SH-SY5Y (cell line): ENCODE measurements around the gene PHACTR3.

ENCODE experiments used
- GATA2 ChIP-seq: IDR thresholded peaks from 2 replicates; pipeline ENCODE4 v1.6.1; 2011; ENCODE audit warnings: mild to moderate bottlenecking, low read depth, low read length
- GATA3 ChIP-seq: IDR thresholded peaks from 2 replicates; pipeline ENCODE4 v1.6.1; 2011; ENCODE audit warnings: low read depth, mild to moderate bottlenecking, low read length, moderate library complexity

DNA sequence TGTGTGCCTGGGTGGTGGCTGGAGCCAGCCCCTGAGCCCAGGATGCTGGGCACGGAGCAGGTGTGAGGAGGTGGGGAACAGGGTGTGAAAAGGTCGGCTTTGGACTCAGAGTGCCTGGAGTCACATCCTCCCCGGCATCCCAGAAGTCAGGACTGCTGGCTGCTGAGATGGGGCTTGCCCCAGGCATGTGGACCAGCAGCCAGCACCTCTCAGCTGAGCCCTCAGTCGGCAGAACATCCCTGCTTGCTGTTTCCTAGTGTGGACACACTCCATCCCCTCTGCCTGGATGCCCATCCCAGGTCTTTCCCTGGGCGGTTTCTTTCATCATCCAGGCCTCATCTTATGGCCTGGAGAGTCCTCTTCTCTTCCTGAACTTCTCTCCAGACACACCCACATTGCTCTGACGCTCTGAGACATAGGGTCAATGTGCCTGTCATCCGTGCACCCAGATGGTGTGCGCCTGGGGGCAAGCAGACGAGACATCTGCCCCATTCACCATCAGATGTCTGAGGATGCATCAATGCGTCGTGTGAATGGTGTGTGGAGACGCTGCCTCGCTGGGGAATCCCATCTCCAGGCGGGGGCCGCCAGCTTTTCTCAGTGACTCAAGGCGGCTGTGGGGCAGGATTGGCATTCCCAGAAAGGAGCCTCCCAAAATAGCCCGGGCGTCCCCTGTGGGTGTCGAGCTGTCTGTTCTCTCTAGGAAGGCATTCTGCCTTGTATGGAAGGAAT is 224.9 kb downstream of the PHACTR3 start:
- TF ChIP-seq GATA2 (no peak), GATA3 (no peak)
